K562 (cell line): ENCODE data around the gene PTPRF. TPM values are rescaled to one million over a fixed set of nuclear protein-coding genes. Genes with fewer than 3 reads are reported as not detected.

Source experiments
- ATAC-seq: fragments of 200-7000 bp; cut with Tn5 transposase; 3 replicates; pipeline ENCODE4 v1.9.1; 2020; ENCODE audit warnings: moderate library complexity
- BruUV-seq: library from RNA; stranded (reverse); fragments of 400-500 nt; replicated peaks from 2 replicates; lab custom pipeline; 2021; lab: Mats Ljungman, UMichigan
- CTCF ChIA-PET: fragments of 300-600 bp; formaldehyde crosslinking; extraction: SDS; loops from one replicate; lab custom pipeline; 2021; ENCODE audit warnings: low intra/inter-chr PET ratio; lab: Yijun Ruan, JAX
- POLR2A ChIA-PET: fragments of 300-600, 350-650 bp; sonication (Branson Sonifier 250); formaldehyde crosslinking; extraction: SDS; loops from one replicate; lab custom pipeline; 2021; ENCODE audit warnings: antibody characterized with exemption, inconsistent platforms; lab: Yijun Ruan, JAX
- DNase-seq, 4 experiments: peaks; one replicate each; pipeline versions ENCODE4 v3.0.0 to v3.0.0-alpha.2; 2011 to 2018; ENCODE audit warnings: low spot score in 3 of 4, mixed read lengths in 3 of 4; ENCODE audit errors: extremely low read depth in 1 of 4
- FAIRE-seq: peaks from 2 replicates; lab custom pipeline; 2011; peaks lifted over from hg19 to GRCh38; lab: Jason Lieb, UNC
- H2AFZ ChIP-seq: 2 replicates; pipeline ENCODE4 v1.6.0; 2011; ENCODE audit warnings: low read depth, low read length, control low read depth, inconsistent platforms
- H3K27ac ChIP-seq: fragments of 200-600 bp; 3 replicates; pipeline ENCODE4 v1.8.0; 2011; ENCODE audit warnings: low read depth, mild to moderate bottlenecking, control low read depth, inconsistent platforms, low read length, moderate library complexity, mixed read lengths; ENCODE audit errors: extremely low read depth
- H3K27me3 ChIP-seq, 2 experiments: fragments of 300-600 bp in 1 of 2; 2 replicates in 1 of 2; 3 replicates in 1 of 2; pipeline versions ENCODE4 v1.6.0 to v1.8.0; 2011; ENCODE audit warnings: inconsistent platforms in 2 of 2, low read length in 2 of 2, mild to moderate bottlenecking in 1 of 2, mixed read lengths in 1 of 2, moderate library complexity in 1 of 2; ENCODE audit not compliant: control insufficient read depth in 2 of 2, insufficient read depth in 2 of 2
- H3K36me3 ChIP-seq: fragments of 300-600 bp; 3 replicates; pipeline ENCODE4 v1.8.0; 2011; ENCODE audit warnings: mild to moderate bottlenecking, low read length, inconsistent platforms; ENCODE audit not compliant: control insufficient read depth, insufficient read depth
- H3K4me1 ChIP-seq, 2 experiments: fragments of 200-600 bp in 1 of 2; replicated peaks in 1 of 2; 2 replicates in 1 of 2; 3 replicates in 1 of 2; pipeline versions ENCODE4 v1.5.1 to v1.8.0; 2011; ENCODE audit warnings: inconsistent platforms in 2 of 2, low read length in 2 of 2, mild to moderate bottlenecking in 1 of 2, mixed read lengths in 1 of 2, moderate library complexity in 1 of 2; ENCODE audit not compliant: control insufficient read depth in 2 of 2, insufficient read depth in 2 of 2
- H3K4me2 ChIP-seq: 2 replicates; pipeline ENCODE4 v1.6.1; 2011; ENCODE audit warnings: low read length, control low read depth, inconsistent platforms, mixed read lengths; ENCODE audit not compliant: insufficient read depth
- H3K4me3 ChIP-seq: fragments of 200-600 bp; sonication (generic), shearing (Covaris generic); 2 replicates; pipeline ENCODE4 v1.5.1; 2016; ENCODE audit warnings: control low read depth, inconsistent platforms
- H3K79me2 ChIP-seq: fragments of 200-600 bp; 3 replicates; pipeline ENCODE4 v1.8.0; 2011; ENCODE audit warnings: low read length, inconsistent platforms; ENCODE audit not compliant: control insufficient read depth, insufficient read depth
- H3K9ac ChIP-seq, 2 experiments: 2 replicates each; pipeline versions ENCODE4 v1.6.0 to v1.6.1; 2011; ENCODE audit warnings: low read depth in 2 of 2, low read length in 2 of 2, control low read depth in 1 of 2, inconsistent platforms in 1 of 2, mild to moderate bottlenecking in 1 of 2, mixed read lengths in 1 of 2; ENCODE audit not compliant: insufficient read depth in 1 of 2
- H3K9me1 ChIP-seq: one replicate; pipeline ENCODE4 v1.6.0; 2011; ENCODE audit warnings: inconsistent platforms, mild to moderate bottlenecking, low read length, moderate library complexity; ENCODE audit not compliant: control insufficient read depth, insufficient read depth
- H3K9me3 ChIP-seq: replicated peaks from 2 replicates; pipeline ENCODE4 v1.5.1; 2011; ENCODE audit warnings: low read depth, low read length, inconsistent platforms; ENCODE audit not compliant: control insufficient read depth, insufficient read depth
- H4K20me1 ChIP-seq: replicated peaks from 2 replicates; pipeline ENCODE4 v1.6.1; 2011; ENCODE audit warnings: low read length, inconsistent platforms, mixed read lengths; ENCODE audit not compliant: control insufficient read depth, insufficient read depth
- CTCFL ChIP-seq: IDR thresholded peaks from 2 replicates; pipeline ENCODE4 v1.6.1; 2011; ENCODE audit warnings: borderline replicate concordance, low read depth, mild to moderate bottlenecking, moderate library complexity, low read length; ENCODE audit not compliant: insufficient read depth, poor library complexity, severe bottlenecking
- NEUROD1 ChIP-seq: fragments of 150-350 bp; IDR thresholded peaks from 2 replicates; pipeline ENCODE4 v1.6.1; 2014; ENCODE audit warnings: borderline replicate concordance, low read length, low read depth; ENCODE audit not compliant: partially characterized antibody
- OTX1 ChIP-seq: fragments of 450-650 bp; formaldehyde crosslinking; IDR thresholded peaks from 2 replicates; pipeline ENCODE4 v1.4.0; 2022; ENCODE audit warnings: mild to moderate bottlenecking
- PRDM10 ChIP-seq: fragments of 450-650 bp; IDR thresholded peaks from 2 replicates; pipeline ENCODE4 v1.6.1; 2018; ENCODE audit not compliant: partially characterized antibody
- RBM22 ChIP-seq: fragments of 200-400 bp; formaldehyde crosslinking; IDR thresholded peaks from 2 replicates; pipeline ENCODE4 v1.6.1; 2018; ENCODE audit warnings: low read length, low read depth; ENCODE audit not compliant: poor library complexity, severe bottlenecking
- ZNF263 ChIP-seq: sonication (generic); formaldehyde crosslinking; IDR thresholded peaks from 2 replicates; pipeline ENCODE4 v1.8.0; 2022; ENCODE audit warnings: mild to moderate bottlenecking, missing genetic modification reagents, borderline replicate concordance
- WGBS: fragments of 100-300 bp; shearing (Covaris generic); methylation state at CpG from one replicate; pipeline ENCODE4 v1.1.6; 2016; ENCODE audit warnings: low coverage, mixed read lengths; ENCODE audit not compliant: insufficient coverage; ENCODE audit errors: missing lambda C conversion rate; 5-methylcytosine and 5-hydroxymethylcytosine counted together
- in situ Hi-C: fragments of 300-500 bp; cut with MboI; formaldehyde crosslinking; loops from 4 replicates; pipeline ENCODE4 v1.15.0; 2018; ENCODE audit warnings: inconsistent platforms, mixed read lengths
- intact Hi-C: fragments of 100-400 bp; cut with micrococcal nuclease; formaldehyde crosslinking; loops from 2 replicates; pipeline ENCODE4 v1.14.2; 2022
- polyA plus RNA-seq, 8 experiments: library from polyadenylated mRNA; depleted of rRNA in 4 of 8; stranded (reverse) in 5 of 8; unstranded in 3 of 8; fragments of >200 nt; fragmentation: Nextera tagmentation in 2 of 8; fragmentation: Illumina TruSeq in 1 of 8; extraction: Ambion mirVana in 2 of 8; extraction: Trizol in 1 of 8; gene quantifications; 2 replicates each; pipeline versions ENCODE4 v1.2.1 to v1.2.3, GENCODE V29; 2011 to 2014; ENCODE audit warnings: inconsistent platforms in 1 of 8, missing spikeins in 1 of 8
- total RNA-seq, 7 experiments: library from RNA; depleted of rRNA in 6 of 7; stranded (reverse); fragments of >200 nt in 6 of 7; fragmentation: Illumina TruSeq in 2 of 7; extraction: Trizol in 2 of 7; gene quantifications; 2 replicates each; pipeline versions ENCODE4 v1.2.1 to v1.2.3, GENCODE V29; 2011 to 2021; ENCODE audit warnings: low replicate concordance in 1 of 7

The PTPRF gene
- total and polyA plus RNA-seq, 9 of the 15 experiments (the other 6 are each of a cell fraction or from before 2014, with no cell fraction given): 0.13 to 4.3 (median 1.1) TPM

- DNase-seq (no peak), ATAC-seq (0 out of 3 replicates have a peak, but pooled peaks have one; percentile 12), FAIRE-seq (no peak)
- H3K4me3 ChIP-seq: no peak overlapping the region
- H2AFZ ChIP-seq: no peak overlapping the region
- 2% methylated on average over 18 of the region's 19 CpGs for WGBS
- peaks cover 0 to 10% of the 10 kb centered on the region in 2 experiments; a peak in 1 of 5 replicates for H3K4me1 ChIP-seq
- no peak overlapping the region for H3K27ac ChIP-seq
- H3K36me3 ChIP-seq: no peaks in the 10 kb centered on the region
- POLR2A ChIA-PET: interaction anchor here (0.6 kb wide), 1 partner anchor 301 kb away, joined by 3 read pairs; no protein-coding TSS in a partner anchor
- in situ Hi-C loops (no loop called here), intact Hi-C loops (no loop called here)
- no TSS peak for BruUV-seq
- no peak overlapping the region; a peak in 1 of 4 replicates for H3K9ac ChIP-seq
- no peak for TF ChIP-seq NEUROD1
- TF ChIP-seq ZNF263 (CRISPR knock-in tag): 0 out of 2 replicates have a peak, but pooled peaks have one; percentile 19
- peak; percentile 73 for TF ChIP-seq PRDM10
- TF ChIP-seq RBM22: no peak
- peak; percentile 20 for TF ChIP-seq CTCFL
- 0 out of 2 replicates have a peak, but pooled peaks have one; percentile 26 for TF ChIP-seq OTX1 (CRISPR knock-in tag)
- no peaks in the 10 kb centered on the region for H3K9me1 ChIP-seq
- CTCF ChIA-PET: no interaction called here
- peaks cover 64 to 99% of the 10 kb centered on the region in 2 experiments for H3K27me3 ChIP-seq
- no peaks in the 10 kb centered on the region; the same call in 1 of the 2 replicates for H3K9me3 ChIP-seq
- peaks cover 41% of the 10 kb centered on the region for H4K20me1 ChIP-seq
- no peaks in the 10 kb centered on the region for H3K79me2 ChIP-seq
- H3K4me2 ChIP-seq: no peak overlapping the region
These were observed 69.6 kb downstream of the PTPRF start for GRCh38 chr1:43600033-43601020.
